ENCODE results near the gene ACOXL.
"Not testable (repeated sequence)": the region's sequence is repeated elsewhere in the genome, so short reads cannot be mapped to it uniquely, and the experiment has no call there.

The ACOXL gene

GRCh38 chr2:110940376-110940910 lies 208.1 kb downstream of the ACOXL start:
- no peak for DNase-seq

- DNase-seq = no peak
These were observed 208.9 kb downstream of the ACOXL start for GRCh38 chr2:110941226-110941625.

DNA sequence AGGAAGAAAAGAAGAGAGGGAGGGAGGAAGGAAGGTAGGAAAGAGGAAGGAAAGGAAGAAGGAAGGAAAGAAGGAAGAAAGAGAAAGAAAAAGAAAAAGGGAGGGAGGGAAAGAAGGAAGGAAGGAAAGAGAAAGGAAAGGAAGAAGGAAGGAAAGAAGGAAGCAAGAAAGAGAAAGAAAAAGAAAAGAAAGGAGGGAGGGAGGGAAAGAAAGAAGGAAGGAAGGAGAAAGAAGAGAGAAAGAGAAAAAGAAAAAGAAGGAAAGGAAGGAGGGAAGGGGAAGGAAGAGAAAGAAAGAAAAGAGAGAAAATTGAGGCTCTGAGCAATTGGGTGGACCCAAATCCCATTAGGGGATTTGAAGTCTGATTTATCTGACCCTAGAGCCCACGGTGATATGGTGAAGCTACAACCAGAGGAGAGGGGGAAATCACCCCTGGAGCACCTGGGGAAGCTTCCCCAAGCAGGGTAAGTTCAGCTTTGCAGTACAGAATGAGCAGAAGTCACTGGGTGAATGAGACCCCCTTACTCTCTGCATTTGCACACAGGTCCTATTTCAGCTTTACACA lies 210.8 kb downstream of the ACOXL start:
- DNase-seq = no peak

- DNase-seq = no peak
These were observed 214.5 kb downstream of the ACOXL start for GRCh38 chr2:110946902-110947301.

GRCh38 chr2:110948027-110948674 lies 215.8 kb downstream of the ACOXL start:
- DNase-seq = no peak

- DNase-seq = no peak
These were observed 217.9 kb downstream of the ACOXL start for GRCh38 chr2:110950281-110950680.

- no peak for DNase-seq
These were observed 222.7 kb downstream of the ACOXL start for GRCh38 chr2:110955045-110955444.

- DNase-seq = no peak
These were observed 223.2 kb downstream of the ACOXL start for GRCh38 chr2:110955556-110955955.

DNA sequence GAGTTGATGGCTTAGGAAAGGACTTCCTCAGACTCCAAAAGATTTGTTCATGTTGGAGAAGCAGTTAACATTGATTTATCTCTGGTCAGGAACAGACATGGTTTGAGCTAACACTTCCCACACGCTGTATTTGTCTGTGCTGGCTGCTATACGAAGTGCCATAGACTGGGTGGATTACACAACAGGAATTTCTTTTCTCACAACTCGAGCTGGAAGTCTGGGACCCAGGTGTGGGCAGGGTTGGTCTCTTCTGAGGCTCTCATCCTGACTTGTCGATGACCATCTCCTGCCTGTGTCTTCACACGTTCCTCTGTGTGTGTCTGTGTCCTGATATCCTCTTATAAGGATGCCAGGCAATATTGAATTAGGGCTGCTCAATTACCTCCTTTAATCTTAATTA lies 224.9 kb downstream of the ACOXL start:
- no peak for DNase-seq

- DNase-seq = no peak
These were observed 226.2 kb downstream of the ACOXL start for GRCh38 chr2:110958346-110959119.

GRCh38 chr2:110959198-110959597 lies 226.8 kb downstream of the ACOXL start:
- no peak for DNase-seq

DNA sequence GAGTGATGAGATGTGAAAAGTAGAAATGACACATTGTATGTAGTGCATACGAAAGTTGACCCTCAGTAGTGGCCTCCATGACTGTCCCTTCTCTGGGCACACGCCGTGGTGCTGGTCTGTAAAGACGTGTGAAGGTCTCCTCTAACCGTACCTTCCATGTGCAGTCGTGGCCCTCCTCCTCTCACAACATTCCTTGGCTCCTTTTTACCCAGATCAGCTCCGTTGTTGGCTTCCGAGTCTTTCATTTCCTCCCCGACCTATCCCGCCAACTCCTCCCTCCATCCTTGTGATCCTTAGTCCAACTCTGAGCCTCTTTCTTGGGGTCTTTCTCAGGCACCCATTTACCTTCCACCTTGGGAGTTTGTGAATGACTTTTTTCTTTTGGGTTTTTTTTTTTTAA lies 227.9 kb downstream of the ACOXL start:
- no peak for DNase-seq

DNA sequence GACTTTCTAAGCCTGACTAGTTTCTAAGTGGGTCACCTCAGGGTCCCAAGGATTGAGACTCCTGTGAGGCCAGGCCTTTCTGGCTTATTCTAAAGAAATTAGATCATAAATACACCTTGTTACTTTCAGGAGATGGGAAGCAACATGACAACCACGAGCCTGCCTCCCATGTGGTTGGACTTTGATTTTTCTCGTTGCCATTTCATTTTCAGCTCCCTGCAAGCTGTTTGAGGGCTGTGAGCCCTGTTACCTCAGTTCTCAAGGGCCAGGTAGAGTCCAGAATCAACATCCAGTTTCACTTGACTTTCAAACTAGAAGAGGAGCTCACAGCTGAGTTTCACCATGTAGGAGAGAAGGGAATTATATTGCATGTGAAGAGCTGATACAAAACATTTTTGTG lies 228.6 kb downstream of the ACOXL start:
- DNase-seq = no peak

DNA sequence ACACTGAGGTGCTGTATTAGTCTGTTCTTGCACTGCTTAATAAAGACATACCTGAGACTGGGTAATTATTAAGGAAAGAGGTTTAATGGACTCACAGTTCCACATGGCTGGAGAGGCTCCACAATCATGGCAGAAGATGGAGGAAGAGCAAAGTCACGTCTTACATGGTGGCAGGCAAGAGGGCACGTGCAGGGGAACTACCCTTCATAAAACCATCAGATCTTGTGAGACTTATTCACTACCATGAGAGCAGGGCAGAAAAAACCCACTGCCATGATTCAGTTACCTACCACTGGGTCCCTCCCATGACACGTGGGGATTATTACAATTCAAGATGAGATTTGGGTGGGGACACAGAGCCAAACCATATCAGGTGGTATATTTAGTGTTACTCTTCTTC lies 229.3 kb downstream of the ACOXL start:
- not testable (repeated sequence) for DNase-seq

DNA sequence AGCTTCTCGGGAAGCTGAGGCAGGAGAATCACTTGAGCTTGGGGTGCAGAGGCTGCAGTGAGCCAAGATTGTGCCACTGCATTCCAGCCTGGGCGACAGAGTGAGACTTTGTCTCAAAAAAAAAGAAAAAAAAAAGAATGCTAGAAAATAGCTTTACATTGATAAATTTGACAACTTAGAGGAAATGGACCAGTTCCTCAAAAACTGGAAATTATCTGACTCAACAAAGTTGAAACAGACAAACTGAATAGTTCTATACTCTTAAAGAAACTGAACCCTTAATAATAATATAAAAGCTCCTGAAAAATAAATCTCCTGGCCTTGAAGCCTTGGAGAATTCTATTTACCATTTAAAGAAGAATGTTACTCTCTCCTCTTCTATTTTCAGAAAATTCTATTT lies 237.3 kb downstream of the ACOXL start:
- no peak for DNase-seq

DNA sequence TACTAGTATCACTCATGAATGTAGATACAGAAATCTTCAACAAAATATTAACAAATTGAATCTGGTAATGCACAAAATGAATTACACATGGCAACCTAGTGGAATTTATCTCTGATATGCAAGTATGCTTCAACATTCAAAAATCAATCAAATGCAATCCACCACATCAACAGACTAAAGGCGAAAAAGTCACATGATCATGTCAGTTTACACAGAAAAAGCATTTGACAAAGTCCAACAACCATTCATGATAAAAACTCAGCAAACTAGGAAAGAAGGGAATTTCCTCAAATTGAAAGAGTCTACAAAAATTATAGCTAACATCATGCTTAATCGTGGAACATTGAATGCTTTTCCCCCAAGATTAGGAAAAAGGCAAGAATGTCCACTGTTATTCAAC lies 237.8 kb downstream of the ACOXL start:
- no peak for DNase-seq

GRCh38 chr2:110971811-110972210 lies 239.4 kb downstream of the ACOXL start:
- DNase-seq = no peak

DNA sequence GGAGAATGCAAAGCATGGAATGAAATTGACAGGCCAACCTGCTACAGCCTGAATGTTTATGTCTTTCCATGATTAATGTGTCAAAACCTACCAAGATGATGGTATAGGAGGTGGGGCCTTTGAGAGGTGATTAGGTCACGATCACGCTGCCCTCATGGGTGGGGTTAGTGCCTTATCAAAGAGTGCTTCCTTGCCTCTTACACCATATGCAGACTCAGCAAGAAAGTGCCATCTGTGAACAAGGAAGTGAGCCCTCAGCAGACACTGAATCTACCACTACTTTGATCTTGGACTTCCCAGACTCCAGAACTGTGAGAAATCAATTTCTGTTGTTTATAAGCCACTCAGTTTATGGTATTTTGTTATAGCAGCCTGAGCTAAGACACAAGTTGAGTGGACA lies 240.9 kb downstream of the ACOXL start:
- no peak for DNase-seq

DNA sequence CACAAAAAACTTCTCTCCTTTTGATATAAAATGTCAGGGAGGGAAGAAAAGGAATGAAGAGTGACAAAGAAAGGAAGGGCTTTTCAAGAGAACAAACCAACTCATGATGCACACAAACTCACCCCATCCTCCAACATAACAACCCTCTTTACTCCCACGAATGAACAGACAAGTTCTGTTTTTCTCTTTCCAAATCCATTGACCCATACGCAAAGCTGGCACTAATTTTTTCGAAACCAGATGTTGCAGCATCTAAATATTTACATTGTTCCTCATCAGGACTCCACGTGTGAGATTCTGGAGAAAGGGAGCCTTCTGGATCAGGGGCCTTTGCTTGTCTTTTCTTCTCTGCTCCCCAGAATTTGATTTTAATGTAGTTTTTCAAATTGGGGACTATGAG lies 245.0 kb downstream of the ACOXL start:
- no peak for DNase-seq

DNA sequence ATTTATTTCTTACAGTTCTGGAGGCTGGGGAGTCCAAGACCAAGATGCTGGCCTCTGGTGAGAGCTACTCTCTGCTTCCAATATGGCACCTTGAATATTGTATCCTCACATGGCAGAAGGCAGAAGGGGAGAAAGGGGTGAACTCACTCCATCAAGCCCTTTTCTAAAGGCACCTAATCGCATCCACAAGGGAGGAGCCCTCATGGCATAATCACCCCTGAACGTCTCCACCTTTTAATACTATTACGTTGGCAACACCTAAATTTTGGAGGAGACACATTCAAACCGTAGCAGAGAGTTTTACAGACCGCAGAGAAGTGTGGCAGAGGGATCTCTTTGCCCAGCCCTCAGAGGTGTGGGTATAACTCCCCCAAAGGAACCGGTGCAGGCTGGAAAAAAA lies 245.8 kb downstream of the ACOXL start:
- no peak for DNase-seq

GRCh38 chr2:110978756-110979470 lies 246.5 kb downstream of the ACOXL start:
- DNase-seq = no peak

- no peak for DNase-seq
These were observed 247.3 kb downstream of the ACOXL start for GRCh38 chr2:110979471-110980338.

All from cortex of kidney (tissue), 1 donor.